GM18511 (cell line): ENCODE results near the gene RNASEL.
"Not testable (repeated sequence)": the region's sequence is repeated elsewhere in the genome, so short reads cannot be mapped to it uniquely, and the experiment has no call there.

ENCODE experiments used
- ATAC-seq: cut with Tn5 transposase; IDR thresholded peaks from one replicate; pipeline ENCODE4 v1.9.1; 2021; ENCODE audit warnings: mild to moderate bottlenecking, moderate library complexity; ENCODE audit not compliant: unreplicated experiment

Gene RNASEL

DNA sequence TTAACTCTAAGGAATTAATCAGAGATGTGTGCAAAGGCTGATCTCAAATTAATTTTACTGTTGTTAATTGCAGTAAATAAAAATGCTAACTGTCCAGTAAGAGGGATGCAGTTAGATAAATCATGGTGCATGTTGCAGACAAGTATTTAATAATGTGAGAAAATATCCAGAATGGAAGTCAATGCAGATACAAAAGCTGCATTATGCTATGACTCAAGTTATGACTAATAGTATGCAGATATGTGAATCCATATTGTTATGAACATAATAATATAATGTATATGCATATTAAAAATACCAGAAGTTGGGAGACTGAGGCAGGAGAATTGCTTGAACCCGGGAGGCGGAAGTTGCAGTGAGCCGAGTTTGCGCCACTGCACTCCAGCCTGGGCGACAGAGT lies 21.4 kb downstream of the RNASEL start:
- ATAC-seq = no peak

DNA sequence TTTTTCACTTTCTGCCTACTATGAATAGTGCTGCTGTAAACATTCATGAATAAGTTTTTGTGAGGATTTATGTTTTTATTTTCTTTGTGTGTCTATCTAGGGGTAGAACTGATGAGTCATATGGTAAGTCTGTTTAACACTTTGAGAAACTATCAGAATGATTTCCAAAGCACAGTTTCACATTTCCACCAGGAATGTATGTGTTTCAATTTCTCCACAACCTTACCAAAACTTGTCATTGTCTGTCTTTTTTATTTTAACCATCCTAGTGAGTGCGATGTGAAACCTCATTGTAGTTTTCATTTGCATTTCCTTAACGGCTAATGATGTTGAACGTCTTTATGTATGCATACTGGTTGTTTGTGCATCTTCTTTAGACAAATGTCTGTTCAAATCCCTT lies 23.5 kb downstream of the RNASEL start:
- ATAC-seq = no peak

DNA sequence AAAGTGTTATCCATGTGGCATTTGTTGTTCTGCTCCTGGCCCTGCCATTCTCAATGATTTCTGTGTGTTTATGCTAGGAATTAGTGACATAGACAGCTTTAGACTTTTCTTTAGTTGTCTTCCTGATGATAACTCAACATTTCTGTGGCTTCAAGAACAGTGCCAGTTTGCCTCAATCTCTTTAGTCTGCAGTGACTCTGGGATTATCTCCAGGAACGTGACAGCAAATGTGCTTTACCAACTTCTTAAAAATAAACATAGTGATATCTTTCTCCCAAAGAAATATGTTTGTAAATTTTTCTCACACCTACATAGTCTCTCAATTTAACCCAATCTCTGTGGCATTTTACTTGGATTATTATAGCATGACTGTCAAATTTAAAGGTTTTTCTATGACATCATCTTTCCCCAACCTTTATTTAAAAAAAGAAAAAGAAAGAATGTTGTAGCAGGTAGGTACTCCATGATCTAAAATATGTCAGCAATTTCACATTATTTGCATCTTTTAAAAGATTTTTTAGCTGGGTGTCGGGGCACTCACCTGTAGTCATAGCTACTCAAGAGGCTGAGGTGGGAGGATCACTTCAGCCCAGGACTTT lies 24.6 kb downstream of the RNASEL start:
- no peak for ATAC-seq

DNA sequence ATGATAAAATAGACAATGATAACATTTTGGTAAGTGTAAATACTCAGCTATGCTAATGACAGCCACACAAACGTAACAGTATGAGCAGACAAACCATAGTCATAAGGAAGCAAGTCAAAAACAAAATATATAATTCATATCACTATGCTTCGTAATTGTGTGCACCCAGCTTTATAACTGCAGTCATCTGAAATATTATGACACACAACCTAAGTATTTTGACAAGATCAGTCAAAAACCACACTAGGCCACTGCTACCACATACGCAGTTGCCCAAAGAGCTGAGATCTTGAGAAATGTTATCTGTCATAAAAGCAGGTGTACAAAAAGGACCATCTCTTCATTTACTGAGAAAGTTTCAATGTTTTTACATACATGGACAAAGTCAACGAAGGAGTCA lies 26.0 kb downstream of the RNASEL start:
- no peak for ATAC-seq

DNA sequence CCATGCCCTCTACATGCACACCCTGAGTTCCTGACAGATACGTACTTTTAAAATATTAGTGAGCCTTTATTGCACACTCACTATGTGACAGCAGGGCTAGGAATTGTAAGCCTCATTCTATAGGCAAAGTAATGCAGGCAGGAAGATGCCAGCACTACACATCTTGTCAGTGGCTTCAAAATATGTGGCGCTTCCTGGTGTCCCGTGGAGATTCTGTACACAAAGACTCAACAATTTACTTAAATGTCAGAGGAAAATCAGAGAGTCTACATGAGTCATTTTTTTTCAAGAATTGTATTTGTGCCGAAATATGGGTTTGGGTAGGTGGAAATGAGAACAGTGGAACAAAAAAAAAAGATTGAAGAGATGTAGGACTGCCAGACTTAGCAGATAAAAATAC lies 27.6 kb downstream of the RNASEL start:
- no peak for ATAC-seq

DNA sequence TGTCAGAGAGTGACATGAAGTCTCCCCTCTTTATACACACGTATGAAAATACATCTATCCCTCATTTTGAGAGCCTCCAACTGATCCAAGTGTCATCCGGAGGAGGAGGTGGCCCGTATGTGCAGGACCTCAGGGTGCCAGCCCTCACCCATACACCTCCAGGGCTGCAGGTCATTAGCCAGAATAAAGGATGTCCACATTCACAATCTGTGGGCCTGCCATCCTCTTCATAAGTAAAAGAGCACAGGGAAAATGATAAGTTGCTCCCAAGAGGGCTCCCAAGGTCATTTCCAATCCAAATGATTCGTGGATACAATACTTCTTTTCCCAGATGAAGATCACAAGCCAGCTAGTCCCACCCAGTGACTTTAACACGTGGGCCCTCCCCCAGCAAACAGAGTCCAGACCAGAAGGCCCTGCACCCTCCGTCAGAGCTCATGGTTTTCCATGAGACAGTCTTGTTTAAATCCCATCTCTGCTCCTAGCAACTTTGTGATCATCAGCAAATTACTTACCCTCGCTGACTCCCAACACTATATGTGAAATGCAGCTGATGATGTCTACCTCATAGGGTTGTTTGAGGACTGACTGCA lies 28.6 kb downstream of the RNASEL start:
- no peak for ATAC-seq

DNA sequence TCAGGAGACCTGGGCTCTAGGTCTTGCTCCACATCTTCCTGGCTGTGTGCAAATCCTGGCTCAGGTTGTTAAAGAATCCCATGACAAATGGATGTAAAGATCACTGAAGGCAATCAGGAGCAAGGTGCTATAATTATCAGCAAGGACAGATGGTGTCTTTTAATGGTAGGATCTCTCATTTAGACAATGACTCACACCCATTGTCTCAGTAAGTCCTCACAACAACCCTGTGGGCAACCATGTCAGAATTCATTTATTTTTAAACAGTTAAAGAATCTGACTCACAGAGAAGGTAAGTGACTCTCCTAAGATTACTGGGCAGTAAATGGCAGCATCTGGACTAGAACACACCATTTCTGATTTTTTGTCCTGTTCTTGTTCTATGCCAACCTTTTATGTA lies 32.8 kb downstream of the RNASEL start:
- no peak for ATAC-seq

DNA sequence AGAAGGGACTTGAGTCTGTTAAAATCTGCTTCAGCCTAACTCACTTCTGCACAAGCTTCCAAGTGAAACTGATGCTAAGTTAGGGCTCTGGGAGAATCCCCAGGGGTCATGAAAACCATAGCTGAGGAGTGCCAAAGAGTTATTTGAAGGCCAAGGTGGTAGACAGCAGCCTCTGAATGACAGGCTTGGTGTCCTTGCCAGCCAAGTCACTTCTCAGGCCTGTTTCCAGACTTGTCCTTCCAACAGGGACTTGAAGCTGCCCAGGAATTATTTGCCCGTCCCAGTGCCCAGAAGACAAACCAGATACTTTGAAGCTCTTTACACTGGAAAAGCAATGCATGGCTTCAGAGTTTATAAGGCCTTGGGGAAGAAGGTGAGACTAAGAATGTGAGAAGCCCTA lies 33.6 kb downstream of the RNASEL start:
- ATAC-seq = no peak

DNA sequence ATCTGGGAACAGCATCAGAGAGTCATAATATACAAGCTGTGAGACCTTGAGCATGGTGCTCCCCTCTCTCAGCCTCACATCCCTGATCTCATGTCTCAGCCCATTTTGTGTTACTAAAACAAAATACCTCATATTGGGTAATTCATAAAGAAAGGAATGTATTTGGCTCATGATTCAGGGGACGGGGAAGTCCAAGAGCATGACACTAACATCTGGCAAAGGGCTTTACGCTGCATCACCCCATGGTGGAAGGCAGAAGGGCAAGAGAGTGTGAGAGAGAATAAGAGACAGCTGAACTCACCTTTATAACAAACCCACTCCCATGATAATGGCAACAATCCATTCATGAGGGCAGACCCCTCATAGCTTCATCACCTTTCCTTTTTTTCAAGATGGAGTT lies 36.5 kb downstream of the RNASEL start:
- no peak for ATAC-seq

DNA sequence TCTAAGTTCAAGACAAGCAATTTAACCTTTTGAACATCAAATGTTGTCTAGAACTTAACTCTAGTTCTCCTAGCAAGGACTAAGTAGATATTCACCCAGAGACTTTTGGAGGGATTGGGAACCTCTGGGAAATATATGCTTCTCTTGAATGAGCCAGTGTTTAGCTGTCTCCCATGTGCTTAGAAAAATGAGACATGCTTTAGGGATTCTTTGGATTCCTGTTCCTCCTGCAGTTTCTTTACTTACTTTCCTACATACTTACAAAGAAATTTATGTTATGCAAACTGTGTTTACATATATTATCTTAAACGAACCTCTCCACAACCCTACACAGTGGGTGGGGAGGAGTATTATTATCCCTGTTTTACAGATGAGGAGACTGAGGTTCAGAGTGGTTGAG lies 39.2 kb downstream of the RNASEL start:
- no peak for ATAC-seq

DNA sequence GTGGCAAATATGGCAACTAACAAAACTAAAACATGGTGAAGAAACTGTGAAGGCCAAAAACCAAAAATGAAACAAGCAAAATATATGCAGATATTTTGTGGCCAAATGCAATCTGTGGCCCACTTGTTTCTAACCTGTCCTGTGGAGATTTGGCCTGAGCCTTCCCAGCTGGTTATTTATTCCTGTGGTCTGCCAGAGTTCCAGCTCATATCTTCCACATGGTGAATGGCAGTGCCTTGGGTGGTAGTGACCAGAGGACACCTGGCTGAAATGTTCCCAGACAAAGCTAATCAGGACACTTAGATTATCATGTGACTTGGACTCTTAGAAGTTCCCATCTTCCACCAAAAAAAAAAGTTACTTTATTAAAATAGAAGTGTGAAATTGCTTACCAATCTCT lies 39.7 kb downstream of the RNASEL start:
- ATAC-seq = no peak

DNA sequence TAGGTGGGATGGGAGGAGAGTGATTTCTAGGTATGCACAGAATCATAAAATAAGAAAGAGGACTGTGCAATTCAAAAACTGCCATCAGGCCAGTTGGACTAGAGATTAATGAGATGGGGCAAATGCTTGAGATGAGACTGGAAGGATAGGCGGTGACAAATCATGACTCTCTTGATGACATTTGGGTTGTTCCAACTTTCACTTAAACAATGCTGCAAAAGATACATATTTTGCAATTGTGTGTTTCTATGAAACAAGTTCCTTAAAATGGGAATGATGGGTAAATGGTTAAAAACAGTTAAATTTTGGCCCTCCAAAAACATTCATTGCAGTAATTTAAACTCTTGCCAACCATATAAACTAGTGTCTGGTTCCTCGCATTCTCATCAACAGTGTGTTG lies 55.2 kb downstream of the RNASEL start:
- no peak for ATAC-seq

DNA sequence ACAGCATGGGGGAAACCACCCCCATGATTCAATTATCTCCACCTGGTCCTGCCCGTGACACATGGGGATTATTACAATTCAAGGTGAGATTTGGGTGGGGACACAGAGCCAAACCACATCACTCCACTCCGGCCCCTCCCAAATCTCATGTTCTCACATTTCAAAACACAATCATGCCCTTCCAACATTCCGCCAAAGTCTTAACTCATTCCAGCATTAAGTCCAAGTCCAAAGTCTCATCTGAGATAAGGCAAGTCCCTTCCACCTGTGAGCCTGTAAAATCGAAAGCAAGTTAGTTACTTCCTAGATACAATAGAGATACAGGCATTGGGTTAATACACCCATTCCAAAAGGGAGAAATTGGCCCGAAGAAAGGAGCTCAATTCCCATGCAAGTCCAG lies 60.9 kb downstream of the RNASEL start:
- not testable (repeated sequence) for ATAC-seq

DNA sequence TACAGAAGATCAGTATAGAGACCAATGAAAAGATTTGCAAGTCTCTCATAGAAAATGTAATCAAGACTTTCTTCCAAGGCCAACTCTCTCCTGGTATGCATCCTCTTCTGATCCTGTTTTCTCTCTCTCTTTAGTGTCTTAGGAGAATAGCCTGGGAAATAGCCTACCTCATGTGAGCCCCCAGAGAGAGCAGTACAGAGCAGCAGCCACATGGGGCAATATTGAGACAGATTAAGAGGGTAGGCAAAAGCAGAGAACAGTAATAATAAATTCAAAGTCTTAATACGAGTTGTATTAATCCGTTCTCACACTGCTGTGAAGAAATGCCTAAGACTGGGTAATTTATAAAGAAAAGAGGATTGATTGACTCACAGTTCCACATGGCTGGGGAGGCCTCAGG lies 61.4 kb downstream of the RNASEL start:
- ATAC-seq = no peak

DNA sequence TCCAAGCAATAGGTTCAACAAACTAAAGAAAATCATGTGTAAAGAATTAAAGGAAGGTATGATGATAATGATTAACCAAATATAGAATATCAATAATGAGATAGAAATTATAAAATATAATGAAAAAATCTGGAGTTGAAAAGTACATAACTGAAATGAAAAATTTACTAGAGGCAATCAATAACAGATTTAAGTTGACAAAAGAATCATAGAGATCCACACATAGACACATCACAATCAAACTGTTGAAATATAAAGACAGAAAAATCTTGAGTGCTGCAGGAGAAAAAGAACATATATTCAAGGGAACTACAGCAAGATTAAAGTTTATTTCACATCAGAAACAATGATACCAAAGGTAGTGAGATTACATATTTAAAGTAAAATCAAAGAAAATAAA lies 63.7 kb downstream of the RNASEL start:
- ATAC-seq = no peak
